Measurements from ENCODE around the gene FTO.

Gene FTO

GRCh38 chr16:54048586-54049495 lies 344.9 kb downstream of the FTO start:
- TF ChIP-seq CTCF (IDR thresholded peaks at IDR 0.05; ENCODE audit: control insufficient read depth, extremely low read depth, insufficient read depth): no peak
- H3K4me3 ChIP-seq (ENCODE audit: low read depth, low read length): no peak overlapping the region
- DNase-seq (ENCODE audit: low read depth): no peak

GRCh38 chr16:54049591-54050458 lies 345.9 kb downstream of the FTO start:
- no peak for TF ChIP-seq CTCF (IDR thresholded peaks at IDR 0.05; ENCODE audit: control insufficient read depth, extremely low read depth, insufficient read depth)
- DNase-seq (ENCODE audit: low read depth): no peak
- H3K4me3 ChIP-seq (ENCODE audit: low read depth, low read length): no peak overlapping the region

GRCh38 chr16:54050459-54051210 lies 346.7 kb downstream of the FTO start:
- H3K4me3 ChIP-seq (ENCODE audit: low read depth, low read length): no peak overlapping the region
- no peak for TF ChIP-seq CTCF (IDR thresholded peaks at IDR 0.05; ENCODE audit: control insufficient read depth, extremely low read depth, insufficient read depth)
- no peak for DNase-seq (ENCODE audit: low read depth)

- no peak overlapping the region for H3K4me3 ChIP-seq (ENCODE audit: low read depth, low read length)
- TF ChIP-seq CTCF (IDR thresholded peaks at IDR 0.05; ENCODE audit: control insufficient read depth, extremely low read depth, insufficient read depth): no peak
- no peak for DNase-seq (ENCODE audit: low read depth)
Measured at GRCh38 chr16:54051821-54052220, 347.9 kb downstream of the FTO start.

- DNase-seq (ENCODE audit: low read depth): no peak
- H3K4me3 ChIP-seq (ENCODE audit: low read depth, low read length): no peak overlapping the region
- TF ChIP-seq CTCF (IDR thresholded peaks at IDR 0.05; ENCODE audit: control insufficient read depth, extremely low read depth, insufficient read depth): no peak
Measured at GRCh38 chr16:54052271-54052670, 348.3 kb downstream of the FTO start.
